Inferior parietal cortex (tissue), 1 donor: ENCODE measurements around the gene GPC5.

ENCODE experiments used
- DNase-seq: peaks from one replicate; pipeline ENCODE4 v3.0.0-alpha.2; 2016; ENCODE audit errors: extremely low spot score

GPC5 gene

GRCh38 chr13:92354583-92354982, 956.2 kb downstream of the GPC5 start:
- no peak for DNase-seq

- peak; percentile 4 for DNase-seq
Observed at GRCh38 chr13:92355213-92355612, 956.8 kb downstream of the GPC5 start.

DNA sequence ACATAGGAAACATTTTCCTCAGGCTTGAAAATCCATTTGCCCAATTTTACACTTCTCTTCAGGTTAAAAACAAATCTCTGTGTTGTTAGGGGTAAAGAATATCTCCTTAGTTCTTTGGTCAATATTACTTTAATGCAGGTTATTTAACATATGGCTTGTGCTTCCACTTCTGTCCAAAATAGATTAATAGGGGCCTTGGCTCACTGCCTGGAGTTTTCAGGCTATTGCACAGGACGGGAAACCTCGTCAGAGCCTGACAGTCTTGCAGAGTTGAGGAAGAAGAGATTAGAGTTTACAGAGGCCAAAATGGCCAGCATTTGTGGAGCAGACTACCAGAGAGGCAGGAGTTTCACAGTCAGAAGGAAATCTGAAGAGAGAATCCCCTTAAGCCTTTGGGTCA, 964.3 kb downstream of the GPC5 start:
- no peak for DNase-seq

- DNase-seq, result no peak
Observed at GRCh38 chr13:92365904-92366303, 967.5 kb downstream of the GPC5 start.

- no peak for DNase-seq
Observed at GRCh38 chr13:92377396-92377795, 979.0 kb downstream of the GPC5 start.

DNA sequence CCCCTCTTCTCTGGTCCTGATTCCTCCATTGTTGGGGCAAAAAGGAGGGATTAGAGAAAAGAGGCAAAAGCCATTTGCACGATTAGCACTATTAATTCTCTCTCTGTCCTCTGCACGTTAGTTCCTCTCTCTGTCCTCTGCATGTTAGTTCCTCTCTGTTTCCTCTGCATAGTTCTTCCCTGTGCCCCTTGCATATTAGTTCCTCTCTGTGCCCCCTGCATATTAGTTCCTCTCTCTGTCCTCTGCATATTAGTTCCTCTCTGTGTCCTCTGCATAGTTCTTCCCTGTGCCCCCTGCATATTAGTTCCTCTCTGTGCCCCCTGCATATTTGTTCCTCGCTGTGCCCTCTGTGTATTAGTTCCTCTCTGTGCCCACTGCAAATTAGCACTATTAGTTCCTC, 981.0 kb downstream of the GPC5 start:
- DNase-seq, result no peak

DNA sequence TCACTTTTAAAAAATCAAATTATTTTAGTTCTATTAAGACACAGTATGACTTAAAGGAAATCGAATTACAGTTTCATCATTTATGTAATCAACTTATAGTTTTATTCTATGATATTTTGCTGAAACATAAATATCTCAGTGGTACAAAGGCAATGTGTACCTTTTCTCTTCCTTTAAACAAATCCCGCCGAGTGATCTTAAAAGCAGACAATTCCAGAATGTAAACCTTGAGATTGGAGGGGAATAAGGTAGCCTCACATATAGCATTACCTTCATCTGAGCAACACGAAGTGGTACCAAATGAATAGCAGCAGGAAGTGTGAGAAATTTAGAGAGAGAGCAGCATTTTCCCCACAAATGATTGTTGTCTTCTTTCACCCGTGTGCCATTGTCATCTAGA, 986.0 kb downstream of the GPC5 start:
- DNase-seq, result no peak

DNA sequence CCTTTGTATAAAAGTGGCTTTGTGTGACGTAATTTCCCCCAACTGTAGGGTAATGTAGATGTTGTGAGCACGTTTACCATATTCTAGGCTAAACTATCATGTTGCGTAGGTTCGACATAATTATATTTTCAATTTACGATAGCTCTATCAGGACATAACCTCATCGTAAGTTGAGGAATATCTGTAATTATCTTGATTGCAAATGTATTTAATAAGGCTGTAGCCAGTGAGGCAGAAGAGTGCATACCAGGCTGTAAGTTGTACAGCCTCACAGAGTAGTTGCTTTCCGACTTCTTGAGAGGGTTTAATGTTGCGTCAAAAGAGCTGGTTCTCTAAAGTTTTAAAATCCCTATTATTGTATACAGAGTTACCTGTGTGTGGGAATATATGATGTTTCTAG, 988.8 kb downstream of the GPC5 start:
- DNase-seq, result no peak

GRCh38 chr13:92390217-92390616, 991.8 kb downstream of the GPC5 start:
- no peak for DNase-seq

DNA sequence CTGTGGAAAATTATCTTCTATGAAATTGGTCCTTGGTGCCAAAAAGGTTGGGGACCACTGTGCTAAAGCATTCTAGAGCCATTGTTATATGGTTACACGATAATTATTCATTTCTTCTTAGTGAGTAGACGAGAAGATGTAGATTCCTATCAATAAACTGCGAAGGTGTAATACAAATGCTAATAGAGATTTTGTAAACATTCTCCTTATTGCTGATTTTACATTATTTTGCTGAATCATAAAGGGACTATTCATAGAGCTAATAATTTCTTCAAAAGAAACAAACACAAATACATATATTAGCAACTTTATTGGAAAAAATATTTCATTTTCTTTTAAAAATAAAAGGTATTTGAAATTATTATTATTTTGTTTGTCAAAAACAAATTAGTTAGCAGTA, 1005.2 kb downstream of the GPC5 start:
- no peak for DNase-seq

DNA sequence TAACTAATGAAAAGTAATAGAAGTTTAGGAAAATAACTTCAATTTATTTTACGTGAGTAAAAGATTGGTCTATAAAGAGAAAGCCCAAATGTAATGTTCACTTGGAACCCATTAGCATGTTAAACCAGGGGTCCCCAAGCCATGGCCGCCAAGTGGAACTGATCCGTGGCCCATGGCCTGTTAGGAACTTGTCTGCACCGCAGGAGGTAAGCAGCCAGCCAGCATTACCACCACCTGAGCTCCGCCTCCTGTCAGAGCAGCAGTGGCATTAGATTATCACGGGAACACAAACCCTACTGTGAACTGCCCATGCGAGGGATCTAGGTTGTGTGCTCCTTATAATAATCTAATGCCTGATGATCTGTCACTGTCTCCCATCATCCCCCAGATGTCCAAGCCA, 1009.4 kb downstream of the GPC5 start:
- DNase-seq, result no peak

GRCh38 chr13:92412481-92412880, 1014.1 kb downstream of the GPC5 start:
- DNase-seq, result no peak

GRCh38 chr13:92412996-92413395, 1014.6 kb downstream of the GPC5 start:
- no peak for DNase-seq

DNA sequence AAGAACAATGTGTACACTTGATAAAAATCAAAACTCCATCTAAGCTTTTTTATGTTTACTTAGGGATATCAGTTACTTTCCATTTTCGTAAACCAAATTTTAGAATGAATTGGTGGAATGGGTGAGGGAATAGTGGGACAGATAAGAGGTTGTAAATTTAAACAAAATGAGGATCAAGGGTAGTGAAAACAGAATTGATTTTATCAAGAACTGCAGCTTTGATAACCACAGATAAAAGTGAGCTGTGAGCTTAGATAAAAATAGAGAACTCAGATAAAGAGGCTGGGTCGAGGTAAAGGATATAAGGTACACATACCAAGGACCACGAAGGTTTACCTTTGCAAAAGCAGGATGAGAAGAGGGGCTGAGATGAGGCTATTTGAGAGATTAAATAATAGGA, 1015.0 kb downstream of the GPC5 start:
- no peak for DNase-seq

DNA sequence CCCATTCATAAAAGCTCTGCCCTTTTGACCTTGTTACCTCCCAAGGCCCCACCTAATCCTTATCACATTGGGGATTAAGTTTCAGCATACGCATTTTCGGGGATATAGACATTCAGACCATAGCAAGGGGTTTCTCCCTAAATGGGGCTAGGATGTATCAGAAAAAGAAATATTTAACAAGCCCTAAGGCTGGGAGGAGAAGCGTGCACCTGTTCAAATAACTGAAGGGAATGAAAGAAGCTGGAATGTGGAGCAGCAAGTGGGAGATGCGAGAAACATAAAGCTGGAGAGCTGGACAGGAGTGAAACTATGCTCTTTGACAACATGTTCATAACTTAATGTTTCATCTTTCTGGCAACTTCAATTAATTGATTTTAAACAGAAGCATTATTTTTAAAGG, 1016.4 kb downstream of the GPC5 start:
- DNase-seq, result no peak

DNA sequence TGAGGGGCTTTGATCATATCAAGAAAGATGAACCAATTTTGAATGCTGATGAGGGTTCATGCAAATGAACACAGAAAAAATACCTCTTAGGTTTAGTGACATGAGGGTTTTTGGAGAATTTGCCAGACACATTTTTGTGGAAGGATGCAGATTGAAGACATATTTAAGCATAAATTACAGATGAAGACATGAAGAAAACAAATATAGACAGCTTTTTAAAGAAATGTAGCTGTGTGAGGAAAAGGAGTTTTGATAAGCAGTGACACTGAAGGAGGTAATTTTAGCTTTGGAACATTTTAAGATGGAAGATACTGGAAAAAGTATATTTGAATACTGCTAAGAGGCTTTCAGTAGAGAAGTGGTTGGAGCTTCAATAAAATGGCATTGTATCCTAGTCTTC, 1017.4 kb downstream of the GPC5 start:
- no peak for DNase-seq

GRCh38 chr13:92418818-92419412, 1020.5 kb downstream of the GPC5 start:
- DNase-seq, result no peak

GRCh38 chr13:92429231-92429630, 1030.8 kb downstream of the GPC5 start:
- no peak for DNase-seq

DNA sequence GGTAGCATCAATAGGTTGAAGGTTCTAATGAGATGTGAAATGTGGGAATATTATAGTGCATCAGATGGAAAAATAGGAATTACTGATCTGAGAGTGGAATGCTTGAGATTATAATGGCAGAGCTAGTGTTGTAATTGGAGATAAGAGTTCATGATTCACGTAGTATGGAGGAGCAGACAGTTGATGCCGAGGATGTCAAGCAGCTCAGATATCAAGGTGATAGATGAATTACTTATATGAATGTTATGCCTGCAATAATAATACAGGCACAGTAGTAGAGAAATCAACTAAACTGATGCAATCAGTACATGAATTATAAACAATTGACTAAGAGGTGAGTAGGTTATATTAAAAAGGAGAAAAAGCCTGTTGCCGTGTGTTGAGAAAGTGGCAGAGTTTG, 1035.0 kb downstream of the GPC5 start:
- DNase-seq, result no peak

DNA sequence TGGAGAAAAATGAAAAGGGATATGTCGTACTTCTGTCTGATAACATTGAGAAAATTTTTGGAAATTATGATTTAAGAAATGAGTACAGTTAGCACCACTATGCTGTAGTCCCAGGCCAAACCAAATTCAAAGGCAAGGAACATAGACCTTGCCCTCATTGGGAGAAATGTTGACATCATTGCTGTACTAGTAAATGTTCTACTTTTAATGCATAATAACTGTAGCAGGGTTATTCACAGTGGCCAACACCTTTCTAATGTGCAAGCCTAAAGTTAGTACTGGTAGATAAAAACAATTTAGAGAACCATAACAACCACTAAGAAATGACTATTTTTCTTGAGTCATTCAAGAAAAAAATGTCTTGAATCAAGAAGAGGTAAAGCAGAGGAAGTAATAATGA, 1035.5 kb downstream of the GPC5 start:
- DNase-seq, result no peak

DNA sequence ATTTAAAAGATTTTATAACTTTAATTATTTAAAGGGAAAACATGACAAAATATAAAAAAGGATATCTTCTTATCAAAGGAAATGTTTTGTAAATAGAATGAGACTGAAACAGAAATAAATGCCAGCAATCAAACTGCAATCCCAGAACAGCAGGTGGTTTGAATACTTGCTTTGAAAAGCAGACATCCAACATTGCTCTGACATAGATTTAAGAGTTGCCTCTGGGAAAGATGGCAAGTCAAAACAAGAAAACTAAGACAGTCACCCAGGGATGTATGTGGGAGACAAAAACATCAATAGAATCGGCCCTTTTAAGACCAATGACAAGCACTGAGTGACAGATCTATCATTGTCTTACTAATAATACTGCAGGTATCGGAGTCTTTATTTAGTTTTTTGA, 1038.5 kb downstream of the GPC5 start:
- no peak for DNase-seq

DNA sequence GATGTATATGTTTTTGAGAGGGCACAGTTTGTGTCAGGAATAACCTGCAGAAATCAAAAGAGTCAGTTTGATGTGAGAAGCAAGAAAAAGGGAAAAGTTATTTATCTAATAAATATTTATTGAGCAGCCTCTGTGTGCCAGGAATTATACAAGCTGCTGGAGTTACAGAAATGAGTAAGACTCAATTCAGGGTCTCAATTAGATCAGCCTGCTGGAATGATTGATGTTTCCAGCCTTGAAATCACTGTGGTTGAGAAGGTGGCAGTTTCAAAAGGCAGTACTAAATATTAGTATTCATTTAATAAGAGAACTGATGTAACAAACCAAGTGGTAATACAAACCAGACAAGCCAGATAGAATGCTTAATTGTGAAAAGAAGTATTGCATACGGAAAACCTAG, 1045.8 kb downstream of the GPC5 start:
- no peak for DNase-seq

DNA sequence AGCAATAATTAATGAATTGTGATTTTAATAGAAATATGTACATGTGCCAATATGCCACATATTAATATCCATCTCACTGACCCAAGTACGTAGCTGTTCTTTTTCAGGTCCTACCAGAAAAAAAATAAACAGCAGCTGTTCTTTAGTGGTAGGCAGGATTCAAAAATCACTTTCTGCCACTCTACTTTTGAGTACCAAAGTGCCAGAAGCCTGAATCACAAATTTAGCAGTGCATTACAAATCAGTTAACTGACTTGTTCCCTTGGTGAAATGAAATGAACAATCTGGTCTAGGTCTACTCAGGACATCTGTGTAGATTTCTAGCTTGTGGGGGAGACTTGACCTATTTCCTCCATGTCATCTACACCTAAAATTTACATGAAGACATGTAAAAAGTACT, 1052.6 kb downstream of the GPC5 start:
- DNase-seq, result no peak

DNA sequence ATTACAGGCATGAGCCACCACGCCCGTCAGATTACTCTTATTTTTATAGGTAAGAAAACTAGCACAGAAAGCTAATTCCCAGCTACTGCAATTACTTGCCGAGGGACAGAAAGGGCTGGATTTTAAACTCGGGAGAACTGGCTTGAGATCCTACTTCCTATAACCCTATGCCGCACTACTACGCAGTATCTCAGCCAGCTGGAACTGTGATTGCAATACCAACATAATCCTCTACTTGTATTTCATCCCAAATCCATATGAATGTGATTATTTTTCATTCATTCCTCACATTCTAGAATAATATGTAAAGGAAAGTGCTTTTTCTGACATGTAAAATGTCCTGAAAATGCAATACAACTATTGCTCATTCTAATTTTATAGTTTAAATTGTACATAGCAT, 1054.4 kb downstream of the GPC5 start:
- DNase-seq, result no peak

DNA sequence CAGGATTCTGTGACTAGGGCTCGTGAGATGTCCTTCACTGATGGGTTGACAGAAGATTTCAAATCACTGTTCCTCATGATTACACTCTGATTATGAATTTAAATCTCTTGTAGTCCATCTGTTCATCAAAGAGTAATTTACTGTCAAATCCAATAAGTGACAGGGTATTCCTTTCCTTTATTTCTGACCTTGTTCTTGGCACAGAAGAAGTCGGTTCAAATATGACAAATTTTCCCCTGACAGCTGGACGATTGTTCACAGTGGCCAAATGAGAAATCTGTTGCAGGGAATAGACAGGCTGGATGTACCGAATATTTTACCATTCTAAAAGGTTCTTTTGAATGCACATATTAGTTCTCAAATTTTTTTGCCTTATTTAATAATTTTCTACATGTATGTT, 1060.9 kb downstream of the GPC5 start:
- DNase-seq, result no peak
